Measurements from ENCODE around the gene PPP2R3A. TPM values are rescaled to one million over a fixed set of nuclear protein-coding genes. Genes with fewer than 3 reads are reported as not detected.

PPP2R3A gene
- total RNA-seq, 1 donor from 2014 or later = 19.3 TPM

GRCh38 chr3:135981701-135982403 is 16.3 kb downstream of the PPP2R3A start:
- no peaks in the 10 kb centered on the region for H3K27me3 Mint-ChIP-seq (ENCODE audit: unreplicated experiment)
- no peaks in the 10 kb centered on the region for H3K4me1 Mint-ChIP-seq (ENCODE audit: unreplicated experiment)
- TF ChIP-seq, protein P1, sequence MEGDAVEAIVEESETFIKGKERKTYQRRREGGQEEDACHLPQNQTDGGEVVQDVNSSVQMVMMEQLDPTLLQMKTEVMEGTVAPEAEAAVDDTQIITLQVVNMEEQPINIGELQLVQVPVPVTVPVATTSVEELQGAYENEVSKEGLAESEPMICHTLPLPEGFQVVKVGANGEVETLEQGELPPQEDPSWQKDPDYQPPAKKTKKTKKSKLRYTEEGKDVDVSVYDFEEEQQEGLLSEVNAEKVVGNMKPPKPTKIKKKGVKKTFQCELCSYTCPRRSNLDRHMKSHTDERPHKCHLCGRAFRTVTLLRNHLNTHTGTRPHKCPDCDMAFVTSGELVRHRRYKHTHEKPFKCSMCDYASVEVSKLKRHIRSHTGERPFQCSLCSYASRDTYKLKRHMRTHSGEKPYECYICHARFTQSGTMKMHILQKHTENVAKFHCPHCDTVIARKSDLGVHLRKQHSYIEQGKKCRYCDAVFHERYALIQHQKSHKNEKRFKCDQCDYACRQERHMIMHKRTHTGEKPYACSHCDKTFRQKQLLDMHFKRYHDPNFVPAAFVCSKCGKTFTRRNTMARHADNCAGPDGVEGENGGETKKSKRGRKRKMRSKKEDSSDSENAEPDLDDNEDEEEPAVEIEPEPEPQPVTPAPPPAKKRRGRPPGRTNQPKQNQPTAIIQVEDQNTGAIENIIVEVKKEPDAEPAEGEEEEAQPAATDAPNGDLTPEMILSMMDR (IDR thresholded peaks at IDR 0.05; ENCODE audit: unreplicated experiment) = no peak
- no peak overlapping the region for H3K27ac Mint-ChIP-seq (ENCODE audit: unreplicated experiment)
- H3K36me3 Mint-ChIP-seq (ENCODE audit: low read depth, unreplicated experiment) = peaks cover 4% of the 10 kb centered on the region
- no peak overlapping the region for H3K4me3 Mint-ChIP-seq (ENCODE audit: unreplicated experiment)
- no peaks in the 10 kb centered on the region for H3K9me3 Mint-ChIP-seq (ENCODE audit: unreplicated experiment)
- no peak for DNase-seq (ENCODE audit: low spot score)

DNA sequence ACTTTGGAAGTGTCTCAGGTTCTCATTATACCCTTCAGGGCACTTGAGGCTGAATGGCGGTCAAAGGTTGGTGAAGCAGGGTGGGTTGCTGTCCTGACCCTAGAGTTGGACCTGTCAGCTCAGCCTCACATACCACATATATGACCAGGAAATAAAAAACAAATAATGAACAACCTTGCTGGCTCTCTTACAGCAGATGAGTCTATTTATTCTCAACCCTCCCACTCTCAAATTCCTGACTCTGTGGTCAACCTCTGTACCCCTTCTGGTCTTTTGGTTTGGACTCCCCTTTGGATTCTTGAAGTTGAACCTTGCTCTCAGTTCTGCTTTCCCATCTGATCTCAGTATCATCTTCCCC is 16.9 kb downstream of the PPP2R3A start:
- no peak for DNase-seq (ENCODE audit: low spot score)

GRCh38 chr3:135982922-135983581 is 17.5 kb downstream of the PPP2R3A start:
- peaks cover 4% of the 10 kb centered on the region for H3K36me3 Mint-ChIP-seq (ENCODE audit: low read depth, unreplicated experiment)
- H3K9me3 Mint-ChIP-seq (ENCODE audit: unreplicated experiment) = no peaks in the 10 kb centered on the region
- H3K4me3 Mint-ChIP-seq (ENCODE audit: unreplicated experiment) = no peak overlapping the region
- TF ChIP-seq, protein P1 (IDR thresholded peaks at IDR 0.05; ENCODE audit: unreplicated experiment) = no peak
- H3K27ac Mint-ChIP-seq (ENCODE audit: unreplicated experiment) = no peak overlapping the region
- DNase-seq (ENCODE audit: low spot score) = no peak
- no peaks in the 10 kb centered on the region for H3K27me3 Mint-ChIP-seq (ENCODE audit: unreplicated experiment)
- no peaks in the 10 kb centered on the region for H3K4me1 Mint-ChIP-seq (ENCODE audit: unreplicated experiment)

More for the DNA sequence above, 16.9 kb downstream of the PPP2R3A start:
- Mint-ChIP-seq H3K27me3 (ENCODE audit: unreplicated experiment) (no peaks in the 10 kb centered on the region), H3K27ac (ENCODE audit: unreplicated experiment) (no peak overlapping the region), H3K4me1 (ENCODE audit: unreplicated experiment) (no peaks in the 10 kb centered on the region), H3K36me3 (ENCODE audit: low read depth, unreplicated experiment) (peaks cover 4% of the 10 kb centered on the region), H3K4me3 (ENCODE audit: unreplicated experiment) (no peak overlapping the region), H3K9me3 (ENCODE audit: unreplicated experiment) (no peaks in the 10 kb centered on the region)
- TF ChIP-seq, protein P1 (IDR thresholded peaks at IDR 0.05; ENCODE audit: unreplicated experiment) = no peak

GRCh38 chr3:135987661-135988060 is 22.1 kb downstream of the PPP2R3A start:
- Mint-ChIP-seq H3K9me3 (ENCODE audit: unreplicated experiment) (no peaks in the 10 kb centered on the region), H3K36me3 (ENCODE audit: low read depth, unreplicated experiment) (no peaks in the 10 kb centered on the region), H3K27ac (ENCODE audit: unreplicated experiment) (no peak overlapping the region), H3K4me1 (ENCODE audit: unreplicated experiment) (peaks cover 16% of the 10 kb centered on the region), H3K4me3 (ENCODE audit: unreplicated experiment) (no peak overlapping the region), H3K27me3 (ENCODE audit: unreplicated experiment) (no peaks in the 10 kb centered on the region)
- TF ChIP-seq, protein P1 (IDR thresholded peaks at IDR 0.05; ENCODE audit: unreplicated experiment) = no peak
- DNase-seq (ENCODE audit: low spot score) = no peak

- H3K4me3 Mint-ChIP-seq (ENCODE audit: unreplicated experiment) = no peak overlapping the region
- H3K27ac Mint-ChIP-seq (ENCODE audit: unreplicated experiment) = no peak overlapping the region
- no peaks in the 10 kb centered on the region for H3K36me3 Mint-ChIP-seq (ENCODE audit: low read depth, unreplicated experiment)
- no peaks in the 10 kb centered on the region for H3K9me3 Mint-ChIP-seq (ENCODE audit: unreplicated experiment)
- no peak for DNase-seq (ENCODE audit: low spot score)
- TF ChIP-seq, protein P1 (IDR thresholded peaks at IDR 0.05; ENCODE audit: unreplicated experiment) = no peak
- peaks cover 16% of the 10 kb centered on the region for H3K4me1 Mint-ChIP-seq (ENCODE audit: unreplicated experiment)
- H3K27me3 Mint-ChIP-seq (ENCODE audit: unreplicated experiment) = peaks cover 2% of the 10 kb centered on the region
Measured at GRCh38 chr3:135989242-135989641, 23.7 kb downstream of the PPP2R3A start.
